ENCODE results near the gene PITPNM1.

DNA sequence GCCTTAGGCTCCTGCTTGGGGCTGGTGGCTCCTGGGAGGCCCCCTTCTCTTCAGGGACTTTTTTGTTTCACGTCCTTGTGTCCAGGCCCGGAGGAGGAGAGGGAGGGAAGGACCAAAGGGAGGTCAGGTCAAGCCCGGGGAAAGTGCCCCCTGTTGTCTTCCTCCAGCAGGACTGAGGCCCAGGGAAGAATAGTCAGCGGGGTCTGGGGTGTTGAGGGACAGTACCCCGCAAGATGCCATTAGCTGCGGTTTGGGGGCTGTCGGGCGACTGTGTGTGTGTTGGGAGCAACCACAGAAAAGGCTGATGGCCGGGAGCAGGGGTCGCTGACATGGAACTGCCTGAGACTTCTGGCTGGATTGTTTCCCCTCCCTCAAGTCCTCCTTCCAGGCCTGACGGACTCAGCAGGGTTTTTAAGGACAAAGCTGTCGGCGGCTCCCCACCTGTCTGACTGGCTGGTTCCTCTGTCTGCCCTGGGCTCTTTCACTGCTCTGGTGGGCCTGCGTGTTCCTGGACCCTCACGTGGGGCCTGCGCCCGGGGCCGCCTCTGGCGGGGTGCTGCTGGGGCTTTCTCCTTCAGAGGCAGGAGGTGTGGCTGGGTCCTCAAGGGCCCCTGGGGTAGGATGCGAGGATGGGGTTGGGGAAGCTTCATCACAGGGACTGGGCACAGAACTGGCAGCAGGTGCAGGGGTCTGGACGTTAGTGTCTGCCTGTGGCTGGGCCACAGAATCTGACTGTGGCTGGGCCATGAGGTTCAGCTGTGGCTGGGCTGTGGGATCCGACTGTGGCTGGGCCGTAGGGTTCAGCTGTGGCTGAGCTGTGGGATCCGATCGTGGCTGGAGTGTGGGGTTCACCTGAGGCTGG lies 54.1 kb downstream of the PITPNM1 start:
- TF ChIP-seq, protein P1, sequence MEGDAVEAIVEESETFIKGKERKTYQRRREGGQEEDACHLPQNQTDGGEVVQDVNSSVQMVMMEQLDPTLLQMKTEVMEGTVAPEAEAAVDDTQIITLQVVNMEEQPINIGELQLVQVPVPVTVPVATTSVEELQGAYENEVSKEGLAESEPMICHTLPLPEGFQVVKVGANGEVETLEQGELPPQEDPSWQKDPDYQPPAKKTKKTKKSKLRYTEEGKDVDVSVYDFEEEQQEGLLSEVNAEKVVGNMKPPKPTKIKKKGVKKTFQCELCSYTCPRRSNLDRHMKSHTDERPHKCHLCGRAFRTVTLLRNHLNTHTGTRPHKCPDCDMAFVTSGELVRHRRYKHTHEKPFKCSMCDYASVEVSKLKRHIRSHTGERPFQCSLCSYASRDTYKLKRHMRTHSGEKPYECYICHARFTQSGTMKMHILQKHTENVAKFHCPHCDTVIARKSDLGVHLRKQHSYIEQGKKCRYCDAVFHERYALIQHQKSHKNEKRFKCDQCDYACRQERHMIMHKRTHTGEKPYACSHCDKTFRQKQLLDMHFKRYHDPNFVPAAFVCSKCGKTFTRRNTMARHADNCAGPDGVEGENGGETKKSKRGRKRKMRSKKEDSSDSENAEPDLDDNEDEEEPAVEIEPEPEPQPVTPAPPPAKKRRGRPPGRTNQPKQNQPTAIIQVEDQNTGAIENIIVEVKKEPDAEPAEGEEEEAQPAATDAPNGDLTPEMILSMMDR (conservative IDR thresholded peaks at IDR 0.05 in 1 of 2, IDR thresholded peaks at IDR 0.05 in 1 of 2; ENCODE audit: low read depth in 1 of 2, low read length in 2 of 2) = no peak
- TF ChIP-seq EZH2 (IDR thresholded peaks at IDR 0.05; ENCODE audit: low read length, missing control alignments) = no peak

Measured in fibroblast of lung (primary cell).